Measurements from ENCODE around the gene TRMT13.
"Not testable (repeated sequence)": the region's sequence is repeated elsewhere in the genome, so short reads cannot be mapped to it uniquely, and the experiment has no call there.

Gene TRMT13

GRCh38 chr1:100183370-100183769, 50.4 kb downstream of the TRMT13 start:
- no peak overlapping the region for H3K27ac ChIP-seq
- no peak for TF ChIP-seq CTCF (IDR thresholded peaks at IDR 0.05)
- H3K36me3 ChIP-seq = no peaks in the 10 kb centered on the region
- H3K4me3 ChIP-seq (ENCODE audit: low read depth in 1 of 2, low read length in 1 of 2) = no peak overlapping the region
- H3K9me3 ChIP-seq = no peaks in the 10 kb centered on the region
- no peaks in the 10 kb centered on the region for H3K4me1 ChIP-seq (ENCODE audit: control insufficient read depth in 1 of 2, insufficient read depth in 1 of 2, low read depth in 1 of 2, low read length in 1 of 2)
- no peaks in the 10 kb centered on the region for H3K27me3 ChIP-seq

GRCh38 chr1:100184536-100184935, 51.6 kb downstream of the TRMT13 start:
- Histone ChIP-seq H3K27me3 (no peaks in the 10 kb centered on the region), H3K4me3 (ENCODE audit: low read depth in 1 of 2, low read length in 1 of 2) (no peak overlapping the region), H3K36me3 (no peaks in the 10 kb centered on the region), H3K4me1 (ENCODE audit: control insufficient read depth in 1 of 2, insufficient read depth in 1 of 2, low read depth in 1 of 2, low read length in 1 of 2) (no peaks in the 10 kb centered on the region), H3K9me3 (no peaks in the 10 kb centered on the region), H3K27ac (no peak overlapping the region)
- no peak for TF ChIP-seq CTCF (IDR thresholded peaks at IDR 0.05)

GRCh38 chr1:100187912-100188311, 54.9 kb downstream of the TRMT13 start:
- H3K36me3 ChIP-seq = no peaks in the 10 kb centered on the region
- no peak for TF ChIP-seq CTCF (IDR thresholded peaks at IDR 0.05)
- H3K27ac ChIP-seq = no peak overlapping the region
- H3K4me3 ChIP-seq (ENCODE audit: low read depth in 1 of 2, low read length in 1 of 2) = no peak overlapping the region
- H3K27me3 ChIP-seq = no peaks in the 10 kb centered on the region
- H3K4me1 ChIP-seq (ENCODE audit: control insufficient read depth in 1 of 2, insufficient read depth in 1 of 2, low read depth in 1 of 2, low read length in 1 of 2) = no peaks in the 10 kb centered on the region
- no peaks in the 10 kb centered on the region for H3K9me3 ChIP-seq

GRCh38 chr1:100188617-100189016, 55.7 kb downstream of the TRMT13 start:
- TF ChIP-seq CTCF (IDR thresholded peaks at IDR 0.05) = no peak
- H3K27ac ChIP-seq = no peak overlapping the region

GRCh38 chr1:100198596-100198995, 65.6 kb downstream of the TRMT13 start:
- no peak overlapping the region for H3K27ac ChIP-seq
- H3K27me3 ChIP-seq = no peaks in the 10 kb centered on the region

More at GRCh38 chr1:100188617-100189016, 55.7 kb downstream of the TRMT13 start:
- no peaks in the 10 kb centered on the region for H3K36me3 ChIP-seq
- no peak overlapping the region for H3K4me3 ChIP-seq (ENCODE audit: low read depth in 1 of 2, low read length in 1 of 2)
- H3K27me3 ChIP-seq = no peaks in the 10 kb centered on the region
- no peaks in the 10 kb centered on the region for H3K4me1 ChIP-seq (ENCODE audit: control insufficient read depth in 1 of 2, insufficient read depth in 1 of 2, low read depth in 1 of 2, low read length in 1 of 2)
- H3K9me3 ChIP-seq = no peaks in the 10 kb centered on the region

GRCh38 chr1:100200060-100200459, 67.1 kb downstream of the TRMT13 start:
- H3K4me1 ChIP-seq (ENCODE audit: control insufficient read depth in 1 of 2, insufficient read depth in 1 of 2, low read depth in 1 of 2, low read length in 1 of 2); H3K27ac ChIP-seq; H3K4me3 ChIP-seq (ENCODE audit: low read depth in 1 of 2, low read length in 1 of 2); H3K9me3 ChIP-seq; H3K27me3 ChIP-seq: not testable (repeated sequence)
- H3K36me3 ChIP-seq = peaks cover 13% of the 10 kb centered on the region

More at GRCh38 chr1:100198596-100198995, 65.6 kb downstream of the TRMT13 start:
- H3K36me3 ChIP-seq = peaks cover 13% of the 10 kb centered on the region
- no peak overlapping the region for H3K4me3 ChIP-seq (ENCODE audit: low read depth in 1 of 2, low read length in 1 of 2)
- no peak for TF ChIP-seq CTCF (IDR thresholded peaks at IDR 0.05)
- H3K4me1 ChIP-seq (ENCODE audit: control insufficient read depth in 1 of 2, insufficient read depth in 1 of 2, low read depth in 1 of 2, low read length in 1 of 2) = no peaks in the 10 kb centered on the region
- no peaks in the 10 kb centered on the region for H3K9me3 ChIP-seq

All from neutrophil (primary cell).